Stomach smooth muscle (tissue), 2 donors: ENCODE results near the gene ANP32B.
"Not testable (repeated sequence)": the region's sequence is repeated elsewhere in the genome, so short reads cannot be mapped to it uniquely, and the experiment has no call there.

Source experiments
- H3K27ac ChIP-seq: one replicate; pipeline ENCODE4 v1.7.0; 2013; ENCODE audit warnings: mild to moderate bottlenecking, low read length, inconsistent platforms
- H3K27me3 ChIP-seq, 2 donors: one replicate each; pipeline ENCODE4 v1.7.0; 2013; ENCODE audit warnings: low read length in 2 of 2; ENCODE audit not compliant: insufficient read depth in 2 of 2, control insufficient read depth in 1 of 2
- H3K36me3 ChIP-seq, 2 donors: one replicate each; pipeline ENCODE4 v1.7.0; 2013; ENCODE audit warnings: low read length in 2 of 2; ENCODE audit not compliant: control insufficient read depth in 2 of 2, insufficient read depth in 2 of 2
- H3K4me1 ChIP-seq: one replicate; pipeline ENCODE4 v1.7.0; 2013; ENCODE audit warnings: low read length; ENCODE audit not compliant: control insufficient read depth, insufficient read depth
- H3K4me3 ChIP-seq, 2 donors: one replicate each; pipeline ENCODE4 v1.7.0; 2013; ENCODE audit warnings: low read length in 2 of 2
- H3K9ac ChIP-seq, 2 donors: one replicate each; pipeline ENCODE4 v1.7.0; 2013; ENCODE audit warnings: low read length in 2 of 2, mild to moderate bottlenecking in 1 of 2
- H3K9me3 ChIP-seq, 2 donors: one replicate each; pipeline ENCODE4 v1.7.0; 2013; ENCODE audit warnings: low read length in 2 of 2; ENCODE audit not compliant: control insufficient read depth in 2 of 2
- donor health status: healthy.
- donor health status: Pancreatic carcinoma.

ANP32B gene

GRCh38 chr9:97993000-97993399 lies 9.9 kb downstream of the ANP32B start:
- Histone ChIP-seq H3K4me1 (peaks cover 15% of the 10 kb centered on the region), H3K4me3 (no peak overlapping the region), H3K27me3 (no peaks in the 10 kb centered on the region), H3K9ac (no peak overlapping the region), H3K36me3 (peaks cover 7 to 8% of the 10 kb centered on the region in 2 donors), H3K9me3 (no peaks in the 10 kb centered on the region), H3K27ac (no peak overlapping the region)

GRCh38 chr9:97994703-97995102 lies 11.6 kb downstream of the ANP32B start:
- Histone ChIP-seq H3K9me3 (no peaks in the 10 kb centered on the region), H3K27me3 (no peaks in the 10 kb centered on the region), H3K9ac (no peak overlapping the region), H3K4me1 (peaks cover 10% of the 10 kb centered on the region), H3K4me3 (no peak overlapping the region), H3K27ac (no peak overlapping the region), H3K36me3 (peaks cover 7 to 15% of the 10 kb centered on the region in 2 donors)

- H3K4me3 ChIP-seq, H3K4me1 ChIP-seq, H3K27ac ChIP-seq, H3K9ac ChIP-seq, H3K27me3 ChIP-seq, H3K9me3 ChIP-seq: not testable (repeated sequence)
- H3K36me3 ChIP-seq, result peaks cover 9 to 22% of the 10 kb centered on the region in 2 donors
Observed at GRCh38 chr9:97996676-97997075, 13.5 kb downstream of the ANP32B start.

GRCh38 chr9:97997330-97998276 lies 14.5 kb downstream of the ANP32B start:
- H3K27me3 ChIP-seq, result no peaks in the 10 kb centered on the region
- no peaks in the 10 kb centered on the region for H3K9me3 ChIP-seq
- H3K4me3 ChIP-seq, result no peak overlapping the region
- H3K9ac ChIP-seq, result no peak overlapping the region
- H3K36me3 ChIP-seq, result peaks cover 9 to 22% of the 10 kb centered on the region in 2 donors
- no peak overlapping the region for H3K27ac ChIP-seq
- peaks cover 6% of the 10 kb centered on the region for H3K4me1 ChIP-seq

GRCh38 chr9:98002808-98003207 lies 19.7 kb downstream of the ANP32B start:
- Histone ChIP-seq H3K27ac (no peak overlapping the region), H3K9ac (peak overlapping the region in 1 of 2 donors; percentile 7), H3K4me3 (no peak overlapping the region), H3K4me1 (peaks cover 3% of the 10 kb centered on the region), H3K27me3 (no peaks in the 10 kb centered on the region), H3K9me3 (no peaks in the 10 kb centered on the region), H3K36me3 (peaks cover 29 to 41% of the 10 kb centered on the region in 2 donors)

- Histone ChIP-seq H3K4me3 (no peak overlapping the region), H3K4me1 (peaks cover 3% of the 10 kb centered on the region), H3K27ac (no peak overlapping the region), H3K9me3 (no peaks in the 10 kb centered on the region), H3K36me3 (peaks cover 39 to 44% of the 10 kb centered on the region in 2 donors), H3K9ac (no peak overlapping the region), H3K27me3 (no peaks in the 10 kb centered on the region)
Observed at GRCh38 chr9:98006127-98006796, 23.1 kb downstream of the ANP32B start.

- Histone ChIP-seq H3K36me3 (peaks cover 49 to 51% of the 10 kb centered on the region in 2 donors), H3K27ac (no peak overlapping the region), H3K9ac (no peak overlapping the region), H3K4me1 (no peaks in the 10 kb centered on the region), H3K4me3 (no peak overlapping the region), H3K27me3 (no peaks in the 10 kb centered on the region), H3K9me3 (no peaks in the 10 kb centered on the region)
Observed at GRCh38 chr9:98007251-98007928, 24.2 kb downstream of the ANP32B start.

GRCh38 chr9:98008764-98009163 lies 25.6 kb downstream of the ANP32B start:
- Histone ChIP-seq H3K36me3 (peaks cover 57 to 61% of the 10 kb centered on the region in 2 donors), H3K9me3 (no peaks in the 10 kb centered on the region), H3K9ac (no peak overlapping the region), H3K27ac (no peak overlapping the region), H3K4me1 (no peaks in the 10 kb centered on the region), H3K4me3 (no peak overlapping the region), H3K27me3 (no peaks in the 10 kb centered on the region)

- H3K27ac ChIP-seq, result no peak overlapping the region
Observed at GRCh38 chr9:98009437-98009836, 26.3 kb downstream of the ANP32B start.

GRCh38 chr9:98009936-98010335 lies 26.8 kb downstream of the ANP32B start:
- no peaks in the 10 kb centered on the region for H3K4me1 ChIP-seq
- H3K36me3 ChIP-seq, result peaks cover 63 to 65% of the 10 kb centered on the region in 2 donors
- H3K27me3 ChIP-seq, result no peaks in the 10 kb centered on the region
- H3K27ac ChIP-seq, result no peak overlapping the region
- no peak overlapping the region for H3K4me3 ChIP-seq
- H3K9me3 ChIP-seq, result no peaks in the 10 kb centered on the region
- H3K9ac ChIP-seq, result no peak overlapping the region

More at GRCh38 chr9:98009437-98009836, 26.3 kb downstream of the ANP32B start:
- Histone ChIP-seq H3K4me1 (no peaks in the 10 kb centered on the region), H3K27me3 (no peaks in the 10 kb centered on the region), H3K36me3 (peaks cover 61 to 63% of the 10 kb centered on the region in 2 donors), H3K9me3 (no peaks in the 10 kb centered on the region), H3K9ac (no peak overlapping the region), H3K4me3 (no peak overlapping the region)
